Activated naive CD8-positive, alpha-beta T cell treated with anti-CD3 and anti-CD28 coated beads for 36 hours (primary cell): ENCODE results near the gene CCN5. TPM values are rescaled to one million over a fixed set of nuclear protein-coding genes. Genes with fewer than 3 reads are reported as not detected.

Experiments used
- DNase-seq: peaks from one replicate; pipeline ENCODE4 v3.0.0; 2021
- H3K27ac Mint-ChIP-seq: one replicate; pipeline ENCODE4 v1.8.0; 2022; ENCODE audit warnings: mild to moderate bottlenecking, moderate library complexity, mixed read lengths
- H3K27me3 Mint-ChIP-seq: one replicate; pipeline ENCODE4 v1.8.0; 2022; ENCODE audit warnings: mild to moderate bottlenecking, mixed read lengths
- H3K36me3 Mint-ChIP-seq: one replicate; pipeline ENCODE4 v1.8.0; 2021; ENCODE audit warnings: mild to moderate bottlenecking, mixed read lengths
- H3K4me1 Mint-ChIP-seq: one replicate; pipeline ENCODE4 v1.8.0; 2021; ENCODE audit warnings: mixed read lengths
- H3K4me3 Mint-ChIP-seq: one replicate; pipeline ENCODE4 v1.8.0; 2022; ENCODE audit warnings: mild to moderate bottlenecking, moderate library complexity, mixed read lengths
- H3K9me3 Mint-ChIP-seq: one replicate; pipeline ENCODE4 v1.8.0; 2022; ENCODE audit warnings: mixed read lengths
- total RNA-seq, 2 experiments: library from RNA; stranded (reverse); gene quantifications; one replicate each; pipeline ENCODE4 v1.2.3, GENCODE V29; 2021

Gene CCN5
- total RNA-seq, 2 experiments from 2014 or later, result not detected

DNA sequence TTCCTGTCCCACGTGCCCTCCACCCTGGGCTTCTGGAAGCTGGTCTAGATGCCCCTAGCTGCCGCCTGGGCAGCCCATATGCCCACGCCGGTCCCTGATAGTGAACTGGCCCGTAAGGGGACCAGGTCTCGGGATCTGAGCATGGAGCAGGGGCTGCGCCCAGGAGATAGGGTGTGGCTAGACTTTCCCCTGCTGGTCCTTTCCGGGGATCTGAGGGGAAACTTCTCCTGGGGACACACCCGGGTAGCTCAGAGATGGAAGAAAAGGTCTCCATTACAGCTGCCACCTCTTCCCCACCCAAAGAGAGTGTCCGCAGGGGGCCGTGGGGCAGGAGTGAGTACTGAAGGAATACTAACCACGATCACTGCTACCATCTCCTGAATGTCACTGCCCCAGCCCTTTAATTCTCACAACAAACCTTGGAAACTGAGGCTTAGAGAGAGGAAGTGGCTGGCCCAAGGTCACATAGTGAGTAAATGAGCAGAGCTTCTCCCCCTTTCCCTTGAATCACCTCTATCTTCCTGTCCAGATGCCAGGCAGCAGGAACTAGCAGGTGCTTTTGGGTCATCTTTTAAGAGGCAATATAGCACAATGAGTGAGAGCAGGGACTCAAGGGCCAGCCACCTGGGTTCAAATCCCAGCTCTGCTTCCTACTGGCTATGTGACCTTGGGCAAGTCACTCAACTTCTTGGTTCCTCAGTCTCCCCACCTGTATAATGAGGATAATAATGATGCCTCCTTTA is 11.8 kb upstream of the CCN5 start:
- no peak overlapping the region for H3K4me3 Mint-ChIP-seq
- no peaks in the 10 kb centered on the region for H3K9me3 Mint-ChIP-seq
- no peaks in the 10 kb centered on the region for H3K27me3 Mint-ChIP-seq

DNA sequence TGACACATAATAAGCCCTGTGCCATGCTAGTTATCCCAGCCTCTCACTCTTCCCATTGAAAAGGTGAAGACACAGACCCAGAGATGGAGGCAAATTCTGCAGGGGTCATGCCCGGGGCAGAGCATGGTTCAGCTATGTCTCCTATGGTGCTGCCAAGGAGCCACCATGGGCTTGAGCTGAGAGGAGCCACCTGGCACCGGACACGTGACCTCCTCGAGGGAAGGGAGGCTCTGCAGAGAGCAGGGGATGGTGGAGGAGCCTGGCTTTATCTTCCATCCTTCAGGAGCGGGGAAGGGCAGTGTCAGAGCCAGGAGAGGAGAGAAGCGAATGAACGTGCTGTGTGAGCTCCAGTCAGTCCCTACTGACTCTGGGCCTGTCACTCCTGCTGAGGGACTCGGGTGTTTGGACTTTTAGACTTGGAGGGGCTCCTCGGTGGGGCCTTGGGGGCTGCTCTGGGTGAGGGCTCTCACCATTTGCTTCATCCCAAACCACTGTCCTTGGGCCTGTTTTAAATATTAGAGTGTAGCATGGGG is 11.1 kb upstream of the CCN5 start:
- Mint-ChIP-seq H3K27ac (no peak overlapping the region), H3K36me3 (no peaks in the 10 kb centered on the region), H3K4me3 (no peak overlapping the region), H3K9me3 (no peaks in the 10 kb centered on the region), H3K4me1 (no peaks in the 10 kb centered on the region), H3K27me3 (no peaks in the 10 kb centered on the region)
- DNase-seq, result no peak

More for the DNA sequence above, 11.8 kb upstream of the CCN5 start:
- H3K27ac Mint-ChIP-seq, result no peak overlapping the region
- DNase-seq, result no peak
- no peaks in the 10 kb centered on the region for H3K36me3 Mint-ChIP-seq
- no peaks in the 10 kb centered on the region for H3K4me1 Mint-ChIP-seq

DNA sequence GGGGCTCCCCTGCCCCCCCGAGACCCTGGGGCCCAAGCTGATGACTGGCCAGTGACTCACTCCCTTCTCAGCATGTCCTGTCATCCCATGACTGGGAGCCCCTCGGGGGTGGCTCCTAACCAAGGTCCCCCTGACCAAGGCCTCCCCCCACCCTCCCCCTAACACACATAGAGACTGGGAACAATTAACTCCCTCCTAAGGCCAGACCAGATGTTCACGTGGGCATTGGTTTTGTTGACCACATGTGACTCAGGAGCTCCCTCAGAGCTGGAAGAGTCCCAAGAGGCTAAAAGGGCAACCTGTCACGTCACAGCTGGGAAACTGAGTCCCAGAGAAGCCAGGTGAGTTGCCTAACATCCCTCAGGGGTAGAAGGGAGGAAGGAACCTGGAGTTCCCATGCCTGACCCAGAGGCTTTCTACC is 10.6 kb upstream of the CCN5 start:
- Mint-ChIP-seq H3K36me3 (no peaks in the 10 kb centered on the region), H3K27ac (no peak overlapping the region), H3K9me3 (no peaks in the 10 kb centered on the region), H3K4me1 (no peaks in the 10 kb centered on the region), H3K4me3 (no peak overlapping the region), H3K27me3 (no peaks in the 10 kb centered on the region)
- DNase-seq, result no peak

GRCh38 chr20:44705364-44706094 is 9.6 kb upstream of the CCN5 start:
- no peaks in the 10 kb centered on the region for H3K27me3 Mint-ChIP-seq
- no peak overlapping the region for H3K4me3 Mint-ChIP-seq
- H3K36me3 Mint-ChIP-seq, result no peaks in the 10 kb centered on the region
- H3K4me1 Mint-ChIP-seq, result no peaks in the 10 kb centered on the region
- DNase-seq, result no peak
- no peaks in the 10 kb centered on the region for H3K9me3 Mint-ChIP-seq
- no peak overlapping the region for H3K27ac Mint-ChIP-seq

GRCh38 chr20:44706301-44707017 is 8.7 kb upstream of the CCN5 start:
- Mint-ChIP-seq H3K4me3 (no peak overlapping the region), H3K27me3 (no peaks in the 10 kb centered on the region), H3K4me1 (no peaks in the 10 kb centered on the region), H3K36me3 (no peaks in the 10 kb centered on the region), H3K27ac (no peak overlapping the region), H3K9me3 (no peaks in the 10 kb centered on the region)
- no peak for DNase-seq

GRCh38 chr20:44707018-44707579 is 8.1 kb upstream of the CCN5 start:
- no peak for DNase-seq
- Mint-ChIP-seq H3K4me1 (no peaks in the 10 kb centered on the region), H3K9me3 (no peaks in the 10 kb centered on the region), H3K27me3 (no peaks in the 10 kb centered on the region), H3K4me3 (no peak overlapping the region), H3K36me3 (no peaks in the 10 kb centered on the region), H3K27ac (no peak overlapping the region)

GRCh38 chr20:44709380-44709779 is 5.8 kb upstream of the CCN5 start:
- H3K27ac Mint-ChIP-seq, result no peak overlapping the region
- H3K4me1 Mint-ChIP-seq, result no peaks in the 10 kb centered on the region
- no peaks in the 10 kb centered on the region for H3K27me3 Mint-ChIP-seq
- no peaks in the 10 kb centered on the region for H3K9me3 Mint-ChIP-seq
- no peak for DNase-seq
- H3K36me3 Mint-ChIP-seq, result no peaks in the 10 kb centered on the region
- H3K4me3 Mint-ChIP-seq, result no peak overlapping the region

GRCh38 chr20:44709797-44710196 is 5.4 kb upstream of the CCN5 start:
- Mint-ChIP-seq H3K27ac (no peak overlapping the region), H3K4me1 (no peaks in the 10 kb centered on the region), H3K9me3 (no peaks in the 10 kb centered on the region), H3K36me3 (no peaks in the 10 kb centered on the region), H3K27me3 (no peaks in the 10 kb centered on the region), H3K4me3 (no peak overlapping the region)
- no peak for DNase-seq

- Mint-ChIP-seq H3K27me3 (no peaks in the 10 kb centered on the region), H3K4me3 (no peak overlapping the region), H3K36me3 (no peaks in the 10 kb centered on the region), H3K4me1 (no peaks in the 10 kb centered on the region), H3K9me3 (no peaks in the 10 kb centered on the region), H3K27ac (no peak overlapping the region)
- no peak for DNase-seq
Observed at GRCh38 chr20:44711237-44711636, 3.9 kb upstream of the CCN5 start.

DNA sequence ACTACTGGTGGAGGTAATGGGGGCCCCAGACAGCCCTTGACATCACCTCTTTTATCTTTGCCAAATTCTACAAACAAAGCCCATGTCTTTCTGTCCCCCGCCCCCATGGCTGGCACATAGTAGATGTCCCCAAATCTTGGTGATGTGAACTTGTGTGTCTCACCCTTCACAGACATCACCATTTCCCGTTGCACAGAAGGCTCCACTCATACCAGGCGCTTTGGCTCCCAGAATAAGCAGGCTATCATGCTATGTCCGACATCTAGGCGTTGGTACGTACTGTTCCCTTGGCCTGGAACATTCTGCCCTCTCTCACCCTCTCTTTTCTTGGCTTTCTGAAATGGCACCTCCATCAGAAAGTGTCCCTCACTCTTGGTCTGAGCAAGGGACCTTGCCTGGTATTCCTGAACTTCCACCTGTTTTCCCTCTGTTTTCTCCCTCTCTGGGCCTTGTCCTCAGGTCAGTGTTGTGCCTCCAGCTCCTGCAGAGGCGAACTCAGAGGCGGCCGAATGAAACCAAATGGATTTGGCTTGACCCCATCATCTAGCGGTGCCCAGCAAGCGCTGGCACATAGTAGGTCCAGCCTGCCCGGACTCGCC is 968 bp upstream of the CCN5 start:
- no peak overlapping the region for H3K27ac Mint-ChIP-seq

GRCh38 chr20:44715499-44716308 is 535 bp downstream of the CCN5 start:
- no peaks in the 10 kb centered on the region for H3K4me1 Mint-ChIP-seq
- H3K27me3 Mint-ChIP-seq, result no peaks in the 10 kb centered on the region
- no peak for DNase-seq
- no peaks in the 10 kb centered on the region for H3K9me3 Mint-ChIP-seq
- no peaks in the 10 kb centered on the region for H3K36me3 Mint-ChIP-seq
- H3K27ac Mint-ChIP-seq, result no peak overlapping the region
- H3K4me3 Mint-ChIP-seq, result no peak overlapping the region

More for the DNA sequence above, 968 bp upstream of the CCN5 start:
- no peaks in the 10 kb centered on the region for H3K36me3 Mint-ChIP-seq
- H3K4me3 Mint-ChIP-seq, result no peak overlapping the region
- H3K9me3 Mint-ChIP-seq, result no peaks in the 10 kb centered on the region
- no peaks in the 10 kb centered on the region for H3K27me3 Mint-ChIP-seq
- no peaks in the 10 kb centered on the region for H3K4me1 Mint-ChIP-seq
- DNase-seq, result no peak

DNA sequence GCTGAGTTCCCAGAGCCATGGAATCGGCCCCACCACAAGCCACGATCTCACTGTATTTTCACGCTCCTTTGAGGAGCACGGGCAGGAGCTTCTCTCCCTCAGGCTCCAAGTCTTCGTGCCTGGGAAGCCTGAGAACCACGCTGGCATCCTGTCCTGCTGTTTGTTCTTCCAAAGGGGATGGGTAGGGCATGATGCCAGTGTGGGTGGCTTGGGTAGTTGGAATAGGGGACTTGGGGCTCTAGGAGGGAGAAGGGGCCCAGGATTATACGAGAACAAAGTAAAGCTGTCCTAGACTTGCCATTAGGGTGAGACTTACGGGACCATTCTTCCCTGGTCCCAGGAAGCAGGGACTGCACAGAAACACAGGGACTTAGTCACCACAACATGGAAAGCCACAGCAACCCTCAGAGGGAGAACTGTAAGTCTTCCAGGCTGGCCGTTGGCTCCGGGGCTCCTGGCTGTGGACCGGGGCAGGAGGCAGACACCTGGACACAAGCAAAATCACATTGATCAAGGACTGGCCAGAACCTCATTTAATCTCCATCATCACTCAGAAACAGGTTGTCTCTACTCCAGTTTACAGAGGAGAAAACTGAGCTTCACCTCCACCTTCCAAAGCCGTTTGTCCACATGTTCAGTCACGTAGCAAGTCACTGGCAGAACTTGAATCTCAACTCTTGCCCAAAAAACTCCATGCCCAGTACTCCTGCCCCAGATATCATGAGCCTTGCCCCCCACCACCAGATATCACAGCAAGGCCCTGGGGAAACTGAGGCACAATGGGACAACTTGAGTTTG is 1.3 kb downstream of the CCN5 start:
- H3K4me1 Mint-ChIP-seq, result no peaks in the 10 kb centered on the region
- no peak overlapping the region for H3K4me3 Mint-ChIP-seq
- no peaks in the 10 kb centered on the region for H3K36me3 Mint-ChIP-seq
- DNase-seq, result no peak
- no peaks in the 10 kb centered on the region for H3K27me3 Mint-ChIP-seq
- no peaks in the 10 kb centered on the region for H3K9me3 Mint-ChIP-seq
- H3K27ac Mint-ChIP-seq, result no peak overlapping the region

DNA sequence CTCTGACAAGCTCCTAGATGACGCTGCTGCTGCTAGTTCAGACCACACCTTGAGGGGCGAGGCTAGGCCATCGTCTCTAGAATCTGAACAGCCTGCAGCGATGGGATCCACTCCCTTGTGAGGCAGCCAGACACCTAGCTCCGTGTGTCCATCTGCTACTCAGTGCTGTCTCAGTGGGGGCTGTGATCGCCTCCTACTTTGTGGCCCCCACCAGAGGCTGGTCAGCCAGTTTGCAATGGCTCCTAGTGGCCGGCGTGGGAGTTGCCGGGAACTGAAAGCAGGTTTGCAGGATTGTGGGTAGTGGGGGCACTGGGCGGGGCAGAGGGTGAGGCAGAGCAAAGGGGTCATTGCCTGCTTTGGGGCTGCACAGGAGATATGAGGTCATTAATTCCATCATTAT is 2.8 kb downstream of the CCN5 start:
- Mint-ChIP-seq H3K4me1 (no peaks in the 10 kb centered on the region), H3K27me3 (no peaks in the 10 kb centered on the region), H3K4me3 (no peak overlapping the region), H3K36me3 (no peaks in the 10 kb centered on the region), H3K27ac (no peak overlapping the region), H3K9me3 (no peaks in the 10 kb centered on the region)
- no peak for DNase-seq
